Mesenchymal stem cell (in vitro differentiated cells and primary cell): ENCODE data around the gene GSTA4.

Experiments used
- DNase-seq: peaks from one replicate; pipeline ENCODE4 v3.0.0-alpha.2; 2013
- H2AFZ ChIP-seq: one replicate; pipeline ENCODE4 v1.6.1; 2013; ENCODE audit warnings: low read depth, mild to moderate bottlenecking, control low read depth, inconsistent platforms, low read length, moderate library complexity
- H2AK5ac ChIP-seq: 2 replicates; pipeline ENCODE4 v1.6.1; 2013; ENCODE audit warnings: low read length, moderate library complexity, mild to moderate bottlenecking, inconsistent platforms; ENCODE audit not compliant: severe bottlenecking
- H2BK120ac ChIP-seq: one replicate; pipeline ENCODE4 v1.6.1; 2013; ENCODE audit warnings: low read depth, mild to moderate bottlenecking, inconsistent platforms, low read length, moderate library complexity
- H2BK12ac ChIP-seq, 2 experiments: one replicate each; pipeline ENCODE4 v1.6.1; 2013; ENCODE audit warnings: inconsistent platforms in 2 of 2, low read length in 2 of 2, mild to moderate bottlenecking in 2 of 2, moderate library complexity in 2 of 2, control low read depth in 1 of 2
- H2BK15ac ChIP-seq: one replicate; pipeline ENCODE4 v1.6.1; 2013; ENCODE audit warnings: mild to moderate bottlenecking, low read depth, inconsistent platforms; ENCODE audit not compliant: poor library complexity, severe bottlenecking
- H2BK5ac ChIP-seq: 2 replicates; pipeline ENCODE4 v1.6.1; 2013; ENCODE audit warnings: low read depth, mild to moderate bottlenecking, low read length, control low read depth, inconsistent platforms; ENCODE audit not compliant: poor library complexity, severe bottlenecking
- H3K14ac ChIP-seq, 2 experiments: one replicate each; pipeline ENCODE4 v1.6.1; 2013; ENCODE audit warnings: inconsistent platforms in 2 of 2, low read length in 2 of 2, control low read depth in 1 of 2, mild to moderate bottlenecking in 1 of 2, moderate library complexity in 1 of 2
- H3K18ac ChIP-seq, 2 experiments: one replicate each; pipeline ENCODE4 v1.6.1; 2013; ENCODE audit warnings: inconsistent platforms in 2 of 2, low read length in 2 of 2, control low read depth in 1 of 2, low read depth in 1 of 2, mild to moderate bottlenecking in 1 of 2
- H3K23ac ChIP-seq, 2 experiments: one replicate each; pipeline ENCODE4 v1.6.1; 2013; ENCODE audit warnings: inconsistent platforms in 2 of 2, low read length in 2 of 2, mild to moderate bottlenecking in 2 of 2, moderate library complexity in 2 of 2, control low read depth in 1 of 2
- H3K27ac ChIP-seq: 2 replicates; pipeline ENCODE4 v1.5.1; 2013; ENCODE audit warnings: mild to moderate bottlenecking, moderate library complexity, low read length, control low read depth, inconsistent platforms; ENCODE audit not compliant: poor library complexity, severe bottlenecking
- H3K27me3 ChIP-seq, 2 experiments: 2 replicates each; pipeline versions ENCODE4 v1.6.1 to v1.7.0; 2013; ENCODE audit warnings: low read length in 2 of 2, mild to moderate bottlenecking in 2 of 2, moderate library complexity in 2 of 2, control low read depth in 1 of 2, inconsistent platforms in 1 of 2; ENCODE audit not compliant: control insufficient read depth in 1 of 2, insufficient read depth in 1 of 2
- H3K36me3 ChIP-seq, 2 experiments: 2 replicates each; pipeline versions ENCODE4 v1.6.1 to v1.7.0; 2013; ENCODE audit warnings: low read length in 2 of 2, control low read depth in 1 of 2, inconsistent platforms in 1 of 2, low read depth in 1 of 2, mild to moderate bottlenecking in 1 of 2; ENCODE audit not compliant: insufficient read depth in 2 of 2, control insufficient read depth in 1 of 2
- H3K4ac ChIP-seq, 2 experiments: one replicate each; pipeline ENCODE4 v1.6.1; 2013; ENCODE audit warnings: inconsistent platforms in 2 of 2, low read length in 2 of 2, mild to moderate bottlenecking in 2 of 2, moderate library complexity in 2 of 2, control low read depth in 1 of 2, low read depth in 1 of 2
- H3K4me1 ChIP-seq: 2 replicates; pipeline ENCODE4 v1.6.1; 2013; ENCODE audit warnings: low read depth, low read length, control low read depth; ENCODE audit not compliant: control insufficient read depth, insufficient read depth
- H3K4me2 ChIP-seq: 2 replicates; pipeline ENCODE4 v1.6.1; 2013; ENCODE audit warnings: low read length, mild to moderate bottlenecking, inconsistent platforms; ENCODE audit not compliant: poor library complexity, severe bottlenecking
- H3K4me3 ChIP-seq, 2 experiments: 2 replicates each; pipeline versions ENCODE4 v1.5.1 to v1.7.0; 2013; ENCODE audit warnings: low read length in 2 of 2, mild to moderate bottlenecking in 2 of 2, control low read depth in 1 of 2, low read depth in 1 of 2; ENCODE audit not compliant: insufficient read depth in 1 of 2
- H3K79me1 ChIP-seq: replicated peaks from 2 replicates; pipeline ENCODE4 v1.6.1; 2013; ENCODE audit warnings: mild to moderate bottlenecking, control low read depth, low read length, inconsistent platforms; ENCODE audit not compliant: poor library complexity, severe bottlenecking
- H3K9ac ChIP-seq: 2 replicates; pipeline ENCODE4 v1.7.0; 2013; ENCODE audit warnings: mild to moderate bottlenecking, low read length, moderate library complexity
- H3K9me3 ChIP-seq: 2 replicates; pipeline ENCODE4 v1.7.0; 2013; ENCODE audit warnings: mild to moderate bottlenecking, low read length; ENCODE audit not compliant: control insufficient read depth
- H4K8ac ChIP-seq: one replicate; pipeline ENCODE4 v1.6.1; 2013; ENCODE audit warnings: inconsistent platforms, mild to moderate bottlenecking, low read length, moderate library complexity
- H4K91ac ChIP-seq: one replicate; pipeline ENCODE4 v1.6.1; 2013; ENCODE audit warnings: mild to moderate bottlenecking, low read length, inconsistent platforms
- WGBS: methylation state at CpG from one replicate; pipeline ENCODE4 v1.1.7; 2013; ENCODE audit warnings: mixed read lengths; 5-methylcytosine and 5-hydroxymethylcytosine counted together

GSTA4 gene

GRCh38 chr6:52972989-52973388 lies 22.1 kb downstream of the GSTA4 start:
- Histone ChIP-seq H3K4me1 (no peaks in the 10 kb centered on the region), H4K8ac (no peak overlapping the region), H3K4me3 (no peak overlapping the region), H3K27ac (no peak overlapping the region), H2AFZ (no peak overlapping the region), H3K79me1 (no peaks in the 10 kb centered on the region), H2BK15ac (no peak overlapping the region), H2BK5ac (no peak overlapping the region), H3K14ac (no peak overlapping the region), H2AK5ac (no peak overlapping the region), H3K4me2 (no peak overlapping the region), H3K9me3 (no peaks in the 10 kb centered on the region), H2BK120ac (no peak overlapping the region), H3K18ac (no peak overlapping the region), H3K9ac (no peak overlapping the region), H2BK12ac (no peak overlapping the region), H3K27me3 (no peaks in the 10 kb centered on the region), H3K4ac (no peak overlapping the region), H3K36me3 (peaks cover 0 to under 1% of the 10 kb centered on the region in 2 experiments), H4K91ac (no peak overlapping the region), H3K23ac (no peak overlapping the region)
- DNase-seq: no peak

- no peak overlapping the region for H4K8ac ChIP-seq
- H3K4me1 ChIP-seq: no peaks in the 10 kb centered on the region
- H3K23ac ChIP-seq: no peak overlapping the region
- H3K4me2 ChIP-seq: no peak overlapping the region
- no peak overlapping the region for H2AFZ ChIP-seq
- H2BK120ac ChIP-seq: no peak overlapping the region
- H3K36me3 ChIP-seq: no peaks in the 10 kb centered on the region
- H3K9ac ChIP-seq: no peak overlapping the region
- H3K9me3 ChIP-seq: no peaks in the 10 kb centered on the region
- H3K27ac ChIP-seq: no peak overlapping the region
- peaks cover 6 to 15% of the 10 kb centered on the region in 2 experiments for H3K27me3 ChIP-seq
- H2BK15ac ChIP-seq: no peak overlapping the region
- no peak overlapping the region for H4K91ac ChIP-seq
- no peak overlapping the region for H3K4ac ChIP-seq
- H3K18ac ChIP-seq: no peak overlapping the region
- H3K4me3 ChIP-seq: no peak overlapping the region
- no peak overlapping the region for H3K14ac ChIP-seq
- no peak for DNase-seq
- WGBS: 98% methylated on average over 2 of the region's 2 CpGs
- H2BK5ac ChIP-seq: no peak overlapping the region
- H2BK12ac ChIP-seq: no peak overlapping the region
- H2AK5ac ChIP-seq: no peak overlapping the region
- H3K79me1 ChIP-seq: no peaks in the 10 kb centered on the region
These were observed 25.7 kb downstream of the GSTA4 start for GRCh38 chr6:52969359-52969758.

GRCh38 chr6:52966101-52966500 lies 29.0 kb downstream of the GSTA4 start:
- Histone ChIP-seq H2BK15ac (no peak overlapping the region), H3K27ac (no peak overlapping the region), H2BK5ac (no peak overlapping the region), H3K4me3 (no peak overlapping the region), H2AFZ (no peak overlapping the region), H3K4ac (no peak overlapping the region), H3K9me3 (no peaks in the 10 kb centered on the region), H4K8ac (no peak overlapping the region), H4K91ac (no peak overlapping the region), H3K14ac (no peak overlapping the region), H3K79me1 (no peaks in the 10 kb centered on the region), H3K27me3 (peaks cover 6 to 19% of the 10 kb centered on the region in 2 experiments), H2BK120ac (no peak overlapping the region), H3K4me1 (no peaks in the 10 kb centered on the region), H2BK12ac (no peak overlapping the region), H3K36me3 (no peaks in the 10 kb centered on the region), H2AK5ac (no peak overlapping the region), H3K4me2 (no peak overlapping the region), H3K23ac (no peak overlapping the region), H3K18ac (no peak overlapping the region), H3K9ac (no peak overlapping the region)
- DNase-seq: no peak
- 78% methylated on average over 3 of the region's 3 CpGs for WGBS

- Histone ChIP-seq H3K9ac (no peak overlapping the region), H2AK5ac (no peak overlapping the region), H3K4me2 (no peak overlapping the region), H2BK5ac (no peak overlapping the region), H3K4me1 (peaks cover under 1% of the 10 kb centered on the region), H2BK12ac (no peak overlapping the region), H3K36me3 (no peaks in the 10 kb centered on the region), H3K27me3 (peaks cover 6 to 19% of the 10 kb centered on the region in 2 experiments), H3K23ac (no peak overlapping the region), H3K14ac (no peak overlapping the region), H3K9me3 (no peaks in the 10 kb centered on the region), H2BK120ac (no peak overlapping the region), H3K27ac (no peak overlapping the region), H3K18ac (no peak overlapping the region), H4K91ac (no peak overlapping the region), H3K4me3 (no peak overlapping the region), H2AFZ (no peak overlapping the region), H3K79me1 (no peaks in the 10 kb centered on the region), H3K4ac (no peak overlapping the region), H4K8ac (no peak overlapping the region), H2BK15ac (no peak overlapping the region)
- WGBS: 82% methylated on average over 1 of the region's 4 CpGs
- no peak for DNase-seq
These were observed 29.7 kb downstream of the GSTA4 start for GRCh38 chr6:52965380-52965779.
